GM19452 (cell line): Measurements from ENCODE around the gene PGAP2.
A peak's percentile ranks its signal among the peaks of the same experiment; 100 is the strongest.
"Not testable (repeated sequence)": the region's sequence is repeated elsewhere in the genome, so short reads cannot be mapped to it uniquely, and the experiment has no call there.

Experiments
- ATAC-seq: cut with Tn5 transposase; IDR thresholded peaks from one replicate; pipeline ENCODE4 v1.9.1; 2021; ENCODE audit not compliant: unreplicated experiment

The PGAP2 gene

GRCh38 chr11:3807909-3808860, at the start of gene PGAP2:
TSS of gene PGAP2 (plus strand) at chr11:3808560. CDS start at chr11:3811260, 2,700 bp downstream.
- ATAC-seq, result peak; percentile 49

- ATAC-seq, result no peak
These were observed 44.1 kb upstream of the PGAP2 start for GRCh38 chr11:3764266-3764665.

DNA sequence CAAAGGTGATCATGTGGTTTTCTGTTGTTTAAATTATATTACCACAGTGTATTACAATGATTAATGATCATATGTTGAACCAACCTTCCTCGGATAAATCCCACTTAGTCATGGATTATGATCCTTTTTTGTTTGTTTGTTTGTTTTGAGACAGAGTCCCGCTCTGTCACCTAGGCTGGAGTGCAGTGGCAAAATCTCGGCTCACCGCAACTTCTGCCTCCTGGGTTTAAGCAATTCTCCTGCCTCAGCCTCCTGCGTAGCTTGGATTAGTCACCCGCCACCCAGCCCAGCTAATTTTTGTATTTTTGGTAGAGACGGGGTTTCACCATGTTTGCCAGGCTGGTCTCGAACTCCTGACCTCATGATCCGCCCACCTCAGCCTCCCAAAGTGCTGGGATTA, 41.5 kb upstream of the PGAP2 start:
- not testable (repeated sequence) for ATAC-seq

- ATAC-seq, result no peak
These were observed 40.8 kb upstream of the PGAP2 start for GRCh38 chr11:3767536-3767935.

- no peak for ATAC-seq
These were observed 35.2 kb upstream of the PGAP2 start for GRCh38 chr11:3773180-3773579.

GRCh38 chr11:3775736-3776406, 32.5 kb upstream of the PGAP2 start:
- ATAC-seq, result no peak

DNA sequence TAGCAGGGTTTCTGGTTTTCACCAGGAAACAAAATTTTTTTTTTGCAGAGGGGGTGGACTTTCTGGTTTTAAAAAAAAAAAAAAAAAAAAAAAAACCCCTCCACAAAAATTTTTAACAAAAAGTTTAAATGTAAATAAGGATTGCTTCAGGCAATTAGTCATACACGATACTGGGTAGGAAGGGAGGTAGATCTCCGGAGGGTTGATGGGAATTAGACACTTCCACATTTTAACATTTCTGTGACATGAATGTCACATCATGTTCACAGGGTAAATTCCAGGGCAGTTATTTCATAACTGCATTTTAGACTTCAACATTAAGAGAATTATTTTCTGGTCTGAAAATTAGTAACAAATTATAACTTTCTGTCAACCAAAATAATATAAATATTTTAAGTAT, 26.9 kb upstream of the PGAP2 start:
- no peak for ATAC-seq

GRCh38 chr11:3782963-3783362, 25.4 kb upstream of the PGAP2 start:
- no peak for ATAC-seq

- no peak for ATAC-seq
These were observed 24.7 kb upstream of the PGAP2 start for GRCh38 chr11:3783611-3784010.

- no peak for ATAC-seq
These were observed 21.5 kb upstream of the PGAP2 start for GRCh38 chr11:3786781-3787428.

DNA sequence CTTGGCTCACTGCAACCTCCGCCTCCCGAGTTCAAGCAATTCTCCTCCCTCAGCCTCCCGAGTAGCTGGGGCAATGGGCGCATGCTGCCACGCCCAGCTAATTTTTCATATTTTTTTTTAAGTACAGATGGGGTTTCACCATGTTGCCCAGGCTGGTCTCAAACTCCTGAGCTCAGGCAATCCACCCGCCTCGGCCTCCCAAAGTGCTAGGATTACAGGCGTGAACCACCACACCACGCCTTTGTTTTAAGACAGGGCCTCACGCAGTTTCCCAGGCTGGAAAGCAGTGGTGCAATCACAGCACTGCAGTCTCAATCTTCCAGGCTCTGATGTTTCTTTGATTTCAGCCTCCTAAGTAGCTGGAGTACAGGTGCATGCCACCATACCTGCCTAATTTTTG, 14.0 kb upstream of the PGAP2 start:
- ATAC-seq, result not testable (repeated sequence)

DNA sequence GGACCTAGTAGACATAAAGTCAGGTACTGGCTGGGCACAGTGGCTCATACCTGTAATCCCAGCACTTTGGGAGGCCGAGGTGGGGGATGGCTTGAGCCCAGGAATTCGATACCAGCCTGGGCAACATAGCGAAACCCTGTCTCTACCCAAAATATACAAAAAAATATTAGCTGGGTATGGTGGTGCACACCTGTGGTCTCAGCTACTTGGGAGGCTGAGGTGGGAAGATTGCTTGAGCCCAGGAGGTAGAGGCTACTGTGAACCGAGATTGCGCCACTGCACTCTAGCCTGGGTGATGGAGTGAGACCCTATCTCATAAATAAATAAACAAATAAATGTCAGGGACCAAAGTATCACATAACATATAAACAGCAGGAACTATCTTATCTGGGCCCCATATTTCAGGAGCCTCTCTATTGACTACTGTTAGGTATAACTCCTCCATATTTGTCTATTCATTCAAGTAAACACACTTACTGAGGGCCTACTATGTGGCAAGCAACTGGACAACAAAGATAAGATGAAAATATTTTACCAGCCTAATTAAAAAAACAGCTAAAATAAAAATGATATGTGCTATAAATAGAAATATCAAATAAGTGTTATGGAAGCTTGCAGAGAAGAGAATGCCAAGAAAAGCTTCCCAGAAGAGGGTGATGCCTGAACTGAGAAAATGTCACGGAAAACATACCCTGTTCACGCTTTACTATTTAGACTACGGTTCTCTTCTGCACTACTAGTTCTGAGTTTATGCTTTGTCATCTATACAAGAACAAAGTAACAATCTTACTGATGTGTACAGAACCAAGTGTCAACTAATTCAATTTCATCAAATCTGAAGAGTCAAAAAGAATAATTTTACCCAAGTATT, 13.0 kb upstream of the PGAP2 start:
- no peak for ATAC-seq

DNA sequence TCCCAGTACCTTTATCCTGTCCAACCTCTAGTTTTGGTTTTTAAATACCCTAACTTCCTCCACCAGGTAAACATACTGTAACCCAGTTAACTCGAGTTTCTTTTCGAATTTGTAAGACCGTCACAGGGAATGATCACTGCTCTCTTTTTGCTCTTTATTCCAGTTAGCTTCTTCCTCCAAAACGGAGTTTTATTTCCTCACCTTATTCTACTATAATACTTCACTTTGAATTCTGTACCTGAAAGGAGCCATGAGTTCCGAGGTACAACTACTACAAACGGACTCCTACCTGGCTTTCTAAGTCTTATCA, 12.4 kb upstream of the PGAP2 start:
- ATAC-seq, result no peak

DNA sequence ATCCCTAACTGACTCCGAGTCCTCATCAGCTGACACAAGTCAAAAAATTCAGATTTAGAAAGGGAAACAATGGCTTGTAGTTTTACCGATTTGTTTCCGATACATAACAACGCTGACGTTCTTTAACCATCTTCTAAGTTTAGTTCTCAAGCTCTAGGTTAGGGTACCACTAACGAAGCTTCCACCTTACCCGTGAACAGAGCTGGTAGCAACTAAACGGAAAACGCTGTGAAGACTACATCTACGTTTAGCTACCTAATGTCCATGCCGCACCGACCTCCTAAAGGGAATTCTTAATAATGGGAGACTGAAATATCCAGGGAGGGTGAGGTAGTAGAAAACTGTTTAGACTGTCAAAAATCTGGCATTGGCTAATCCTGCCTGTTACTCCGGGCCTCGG, 12.0 kb upstream of the PGAP2 start:
- ATAC-seq, result no peak

- ATAC-seq, result peak; percentile 30
These were observed 11.5 kb upstream of the PGAP2 start for GRCh38 chr11:3796801-3797328.

- ATAC-seq, result peak; percentile 90
These were observed 10.8 kb upstream of the PGAP2 start, which contains the start of gene NUP98 for GRCh38 chr11:3797329-3798090. TSS of gene NUP98 (minus strand) at chr11:3797554. CDS start at chr11:3782117, 15,437 bp downstream.

DNA sequence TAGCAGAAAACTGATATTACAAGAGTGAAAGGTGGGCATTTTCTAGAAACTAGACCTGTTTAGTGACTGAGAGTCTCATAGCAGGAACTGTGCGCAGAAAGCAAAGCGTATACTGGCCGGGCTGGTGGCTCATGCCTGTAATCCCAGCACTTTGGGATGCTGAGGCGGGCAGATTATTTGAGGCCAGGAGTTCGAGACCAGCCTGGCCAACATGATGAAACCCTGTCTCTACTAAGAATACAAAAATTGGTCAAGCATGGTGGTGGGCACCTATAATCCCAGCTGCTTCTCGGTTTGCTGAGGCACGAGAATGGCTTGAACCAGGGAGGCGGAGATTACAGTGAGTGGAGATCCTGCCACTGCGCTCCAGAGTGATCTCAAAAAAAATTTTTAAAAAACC, 9.2 kb upstream of the PGAP2 start:
- no peak for ATAC-seq

DNA sequence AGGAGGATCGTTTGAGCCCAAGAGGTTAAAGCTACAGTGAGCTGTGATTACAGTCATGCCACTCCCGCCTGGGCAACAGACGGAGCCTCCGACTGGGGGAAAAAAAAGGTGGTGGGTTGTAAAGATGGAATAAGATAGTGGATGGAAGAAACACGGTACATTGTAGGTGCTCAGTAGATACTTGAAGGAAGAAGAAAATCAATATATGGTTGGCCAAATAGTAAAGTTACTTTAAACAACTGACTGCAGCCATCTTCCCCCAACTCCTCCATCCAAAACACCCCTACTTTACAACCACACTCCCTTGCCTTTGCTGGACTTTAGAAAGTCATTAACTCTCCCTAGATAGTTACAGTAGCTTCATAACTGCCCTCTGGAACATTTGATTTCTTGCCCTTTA, 8.5 kb upstream of the PGAP2 start:
- ATAC-seq, result no peak

DNA sequence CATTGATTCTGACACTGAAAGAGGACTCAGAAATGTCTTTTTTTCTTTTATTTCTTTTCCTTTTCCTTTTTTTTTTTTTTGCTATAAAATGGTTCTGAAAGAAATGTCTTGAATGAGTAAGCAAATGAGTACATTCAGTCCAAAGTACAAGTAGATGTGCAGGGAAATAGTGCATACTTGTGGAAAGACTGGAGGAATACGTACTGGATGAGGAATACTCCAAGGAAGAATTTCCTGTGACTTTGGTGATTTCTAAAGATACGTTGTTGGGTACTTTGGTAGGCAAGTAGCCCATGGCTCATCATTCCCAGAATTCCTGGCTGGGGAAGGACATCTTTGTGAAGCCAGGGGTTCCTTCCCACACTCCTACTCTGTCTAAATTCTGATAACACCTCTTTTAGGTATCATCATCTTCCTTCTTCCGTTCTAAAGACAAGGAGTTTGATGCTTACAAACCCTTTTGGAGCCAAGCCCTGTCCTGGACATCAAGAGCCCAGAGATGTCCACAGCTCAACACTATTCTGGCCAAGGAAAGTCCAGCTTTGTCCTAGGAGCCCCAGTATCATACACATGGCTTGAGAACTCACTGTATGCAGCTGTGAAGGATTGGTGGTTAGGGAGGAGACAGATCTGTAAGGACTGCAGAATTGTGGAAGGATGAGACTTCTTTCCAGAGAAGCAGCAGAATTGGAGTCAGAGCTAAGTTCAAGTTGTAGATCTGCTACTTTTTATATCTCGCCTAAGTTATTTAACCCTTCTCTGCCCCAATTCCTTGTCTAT, 6.2 kb upstream of the PGAP2 start:
- ATAC-seq, result no peak
